Dermis blood vessel endothelial cell (primary cell): ENCODE measurements around the gene DCDC2C. TPM values are rescaled to one million over a fixed set of nuclear protein-coding genes. Genes with fewer than 3 reads are reported as not detected.
"Not testable (repeated sequence)": the region's sequence is repeated elsewhere in the genome, so short reads cannot be mapped to it uniquely, and the experiment has no call there.

ENCODE experiments used
- DNase-seq: peaks from one replicate; pipeline ENCODE4 v3.0.0; 2010
- total RNA-seq: library from RNA; depleted of rRNA; stranded (reverse); fragments of >200 nt; gene quantifications from 2 replicates; pipeline ENCODE4 v1.2.3, GENCODE V29; 2014

DCDC2C gene
- total RNA-seq, 1 donor from 2014 or later = under 0.01 TPM

- no peak for DNase-seq
These were observed 74.6 kb downstream of the DCDC2C start for GRCh38 chr2:3777966-3778365.

- peak; percentile 57 for DNase-seq
These were observed 75.6 kb downstream of the DCDC2C start for GRCh38 chr2:3778851-3779495.

- DNase-seq = peak; percentile 7
These were observed 76.2 kb downstream of the DCDC2C start for GRCh38 chr2:3779496-3780049.

- peak; percentile 78 for DNase-seq
These were observed 77.4 kb downstream of the DCDC2C start for GRCh38 chr2:3780477-3781402.

- no peak for DNase-seq
These were observed 81.4 kb downstream of the DCDC2C start for GRCh38 chr2:3784731-3785130.

GRCh38 chr2:3785220-3785889, 82.0 kb downstream of the DCDC2C start:
- DNase-seq = no peak

- no peak for DNase-seq
These were observed 82.5 kb downstream of the DCDC2C start for GRCh38 chr2:3785890-3786273.

- no peak for DNase-seq
These were observed 84.4 kb downstream of the DCDC2C start for GRCh38 chr2:3787768-3788167.

GRCh38 chr2:3789256-3789655, 85.9 kb downstream of the DCDC2C start:
- DNase-seq = no peak

GRCh38 chr2:3793249-3793648, 89.9 kb downstream of the DCDC2C start:
- no peak for DNase-seq

- no peak for DNase-seq
These were observed 98.1 kb downstream of the DCDC2C start for GRCh38 chr2:3801506-3801905.

- peak; percentile 35 for DNase-seq
These were observed 102.0 kb downstream of the DCDC2C start for GRCh38 chr2:3805201-3805939.

GRCh38 chr2:3806168-3806567, 102.8 kb downstream of the DCDC2C start:
- DNase-seq = no peak

GRCh38 chr2:3806730-3807129, 103.4 kb downstream of the DCDC2C start:
- no peak for DNase-seq

GRCh38 chr2:3807853-3808252, 104.5 kb downstream of the DCDC2C start:
- no peak for DNase-seq

GRCh38 chr2:3814706-3815245, 111.4 kb downstream of the DCDC2C start:
- no peak for DNase-seq

GRCh38 chr2:3817144-3817543, 113.8 kb downstream of the DCDC2C start:
- not testable (repeated sequence) for DNase-seq

GRCh38 chr2:3823748-3824147, 120.4 kb downstream of the DCDC2C start:
- no peak for DNase-seq

GRCh38 chr2:3827673-3828575, 124.5 kb downstream of the DCDC2C start:
- DNase-seq = peak; percentile 50

- DNase-seq = no peak
These were observed 127.4 kb downstream of the DCDC2C start for GRCh38 chr2:3830796-3831195.

GRCh38 chr2:3837086-3837485, 133.7 kb downstream of the DCDC2C start:
- no peak for DNase-seq
